Astrocyte of the spinal cord (primary cell): Measurements from ENCODE around the gene TSC1.
"Not testable (repeated sequence)": the region's sequence is repeated elsewhere in the genome, so short reads cannot be mapped to it uniquely, and the experiment has no call there.

Experiments
- DNase-seq: peaks from one replicate; pipeline ENCODE4 v3.0.0; 2011; ENCODE audit warnings: low read depth, low spot score
- H3K4me3 ChIP-seq: 2 replicates; pipeline ENCODE4 v1.5.1; 2011; ENCODE audit warnings: low read depth, mild to moderate bottlenecking, low read length, moderate library complexity
- in situ Hi-C: cut with HindIII; loops from 2 replicates; pipeline ENCODE4 v1.10.0; 2017; ENCODE audit warnings: low sequenced_read_pairs
- TF ChIP-seq, protein P1 (sequence below): IDR thresholded peaks from 2 replicates; pipeline ENCODE4 v1.5.1; 2012; ENCODE audit warnings: low read depth, mild to moderate bottlenecking, low read length, inconsistent platforms

Gene TSC1

DNA sequence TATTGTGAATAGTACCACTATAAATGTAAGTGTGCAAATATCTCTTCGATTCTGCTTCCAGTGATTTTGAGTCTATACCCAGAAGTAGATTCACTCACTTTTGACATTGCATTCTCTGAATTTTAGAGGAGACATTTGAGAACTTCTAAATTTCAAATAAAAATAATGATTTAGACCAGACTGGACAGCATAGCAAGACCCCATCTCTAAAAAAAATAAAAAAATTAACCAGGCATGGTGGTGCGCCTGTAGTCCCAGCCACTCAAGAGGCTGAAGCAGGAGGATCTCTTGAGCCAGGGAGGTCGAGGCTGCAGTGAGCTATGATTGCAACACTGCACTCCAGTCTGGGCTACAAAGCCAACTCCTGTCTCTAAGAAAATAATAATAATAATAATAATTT is 32.2 kb upstream of the TSC1 start:
- TF ChIP-seq, protein P1, sequence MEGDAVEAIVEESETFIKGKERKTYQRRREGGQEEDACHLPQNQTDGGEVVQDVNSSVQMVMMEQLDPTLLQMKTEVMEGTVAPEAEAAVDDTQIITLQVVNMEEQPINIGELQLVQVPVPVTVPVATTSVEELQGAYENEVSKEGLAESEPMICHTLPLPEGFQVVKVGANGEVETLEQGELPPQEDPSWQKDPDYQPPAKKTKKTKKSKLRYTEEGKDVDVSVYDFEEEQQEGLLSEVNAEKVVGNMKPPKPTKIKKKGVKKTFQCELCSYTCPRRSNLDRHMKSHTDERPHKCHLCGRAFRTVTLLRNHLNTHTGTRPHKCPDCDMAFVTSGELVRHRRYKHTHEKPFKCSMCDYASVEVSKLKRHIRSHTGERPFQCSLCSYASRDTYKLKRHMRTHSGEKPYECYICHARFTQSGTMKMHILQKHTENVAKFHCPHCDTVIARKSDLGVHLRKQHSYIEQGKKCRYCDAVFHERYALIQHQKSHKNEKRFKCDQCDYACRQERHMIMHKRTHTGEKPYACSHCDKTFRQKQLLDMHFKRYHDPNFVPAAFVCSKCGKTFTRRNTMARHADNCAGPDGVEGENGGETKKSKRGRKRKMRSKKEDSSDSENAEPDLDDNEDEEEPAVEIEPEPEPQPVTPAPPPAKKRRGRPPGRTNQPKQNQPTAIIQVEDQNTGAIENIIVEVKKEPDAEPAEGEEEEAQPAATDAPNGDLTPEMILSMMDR, result no peak
- DNase-seq, result no peak
- H3K4me3 ChIP-seq, result no peak overlapping the region
- in situ Hi-C loops, result no loop called here

DNA sequence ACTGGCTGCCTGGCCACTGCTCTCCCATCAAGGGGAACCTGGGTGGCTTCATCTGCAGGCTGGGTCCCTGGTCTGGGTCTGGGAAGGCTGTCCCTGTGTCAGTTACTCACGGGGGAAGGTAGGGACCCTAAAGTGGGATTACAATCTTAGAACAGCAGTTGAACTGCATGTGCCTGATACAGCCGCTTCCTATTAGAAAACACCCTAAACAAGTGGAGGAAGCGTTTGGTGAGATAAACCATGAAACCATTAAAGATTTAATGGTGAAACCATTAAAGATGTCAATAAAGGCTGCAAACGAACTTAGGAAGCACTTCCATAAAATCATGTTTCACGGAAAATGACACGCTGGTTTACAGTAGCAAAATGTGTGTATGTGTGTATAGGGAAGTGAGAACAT is 31.5 kb upstream of the TSC1 start:
- TF ChIP-seq, protein P1, result no peak
- in situ Hi-C loops, result no loop called here
- no peak overlapping the region for H3K4me3 ChIP-seq
- no peak for DNase-seq

DNA sequence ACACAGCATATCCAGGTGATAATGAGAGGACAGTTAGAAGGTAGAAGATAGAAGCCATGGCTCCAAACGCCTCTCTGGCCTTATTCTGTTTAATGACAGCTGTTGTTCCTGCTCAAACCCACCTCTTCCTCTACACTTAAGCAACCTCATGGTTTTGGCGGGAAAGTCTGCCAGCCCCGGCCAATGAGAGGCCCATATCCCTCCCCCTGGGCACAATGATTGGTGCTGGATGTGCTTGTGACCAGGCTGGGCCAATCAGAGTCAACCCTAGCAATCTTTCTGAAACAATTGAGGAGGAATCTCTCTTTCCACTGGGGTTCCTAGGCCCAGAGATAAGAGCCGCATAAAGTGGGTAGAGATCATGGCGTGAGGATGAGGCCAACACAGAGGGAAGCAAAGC is 29.3 kb upstream of the TSC1 start:
- in situ Hi-C loops, result no loop called here
- H3K4me3 ChIP-seq, result no peak overlapping the region
- TF ChIP-seq, protein P1, result no peak
- no peak for DNase-seq

DNA sequence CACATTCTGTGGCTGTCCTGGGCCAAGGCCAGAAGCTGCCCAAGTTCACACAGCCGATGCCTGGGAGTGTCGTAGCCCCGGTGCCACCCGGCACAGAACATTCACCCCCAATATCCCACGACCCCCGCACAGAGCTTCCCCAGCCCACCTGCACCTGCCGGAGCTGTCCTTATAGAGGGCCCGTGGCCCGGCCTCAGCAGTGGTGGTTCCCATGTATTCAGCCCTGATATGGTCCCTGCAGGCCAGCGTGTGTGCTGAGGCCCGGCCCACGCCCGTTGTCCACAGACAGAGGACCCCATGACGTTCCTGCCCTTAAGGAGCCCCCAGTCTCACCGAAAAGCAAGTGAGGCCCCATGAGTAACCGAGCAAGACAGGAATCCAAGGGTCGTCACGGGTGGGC is 28.8 kb upstream of the TSC1 start:
- in situ Hi-C loops, result no loop called here
- H3K4me3 ChIP-seq, result no peak overlapping the region
- DNase-seq, result no peak
- TF ChIP-seq, protein P1, result no peak

DNA sequence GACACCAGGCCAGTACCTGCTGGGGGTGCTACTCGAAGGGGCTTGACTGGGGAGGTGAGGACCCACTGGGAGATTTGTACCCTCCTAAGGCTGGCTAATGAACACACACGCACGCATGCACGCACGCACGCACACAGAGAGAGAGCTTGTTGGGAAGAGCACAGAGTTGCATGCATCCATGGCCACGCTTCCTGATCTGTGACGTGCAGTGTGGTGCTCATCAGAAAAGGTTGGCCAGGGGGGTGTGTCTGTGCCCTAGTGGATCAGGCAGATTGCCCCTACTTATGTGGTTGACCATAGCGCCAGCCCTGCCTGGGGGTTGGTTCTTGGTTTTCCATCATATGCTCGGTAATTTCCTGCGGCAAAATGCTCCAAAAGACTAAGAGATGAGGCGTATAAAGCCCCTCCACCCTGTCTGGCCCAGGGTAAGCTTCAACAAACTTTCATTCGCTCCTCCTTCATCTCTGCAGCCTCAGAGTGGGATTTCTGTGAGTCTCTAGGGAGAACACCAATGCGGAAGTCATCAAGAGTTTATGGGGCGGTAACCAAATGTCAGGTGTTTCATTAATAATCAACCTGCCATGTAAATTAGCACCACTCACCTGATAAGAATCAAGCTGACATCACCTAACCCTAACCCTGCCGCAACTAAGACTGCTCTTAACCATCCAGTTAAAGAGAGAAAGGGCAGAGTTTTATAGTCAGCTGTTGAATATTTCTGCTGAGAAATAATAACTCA is 26.1 kb upstream of the TSC1 start:
- no peak for DNase-seq
- TF ChIP-seq, protein P1, result no peak
- in situ Hi-C loops, result no loop called here
- H3K4me3 ChIP-seq, result no peak overlapping the region

DNA sequence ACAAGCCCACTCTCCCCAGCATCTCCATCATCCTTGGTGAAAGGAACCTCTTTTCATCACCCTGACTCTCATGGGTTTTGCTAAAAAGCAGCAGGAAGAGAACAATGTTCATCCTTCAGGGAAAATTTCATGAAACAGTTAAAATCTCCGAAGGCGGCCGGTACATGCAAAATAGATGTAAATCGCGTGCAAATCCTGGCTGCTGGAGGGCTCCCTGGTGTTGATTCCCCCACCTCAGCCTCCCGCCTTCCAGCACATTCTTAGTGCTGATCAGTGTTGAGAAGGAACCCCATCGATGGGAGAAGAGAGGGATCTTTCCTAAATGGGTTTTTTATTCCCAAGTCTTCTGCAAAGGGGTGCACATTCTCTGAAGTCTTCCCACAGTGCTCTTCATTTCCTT is 25.4 kb upstream of the TSC1 start:
- DNase-seq, result no peak
- H3K4me3 ChIP-seq, result no peak overlapping the region
- in situ Hi-C loops, result no loop called here
- TF ChIP-seq, protein P1, result no peak

DNA sequence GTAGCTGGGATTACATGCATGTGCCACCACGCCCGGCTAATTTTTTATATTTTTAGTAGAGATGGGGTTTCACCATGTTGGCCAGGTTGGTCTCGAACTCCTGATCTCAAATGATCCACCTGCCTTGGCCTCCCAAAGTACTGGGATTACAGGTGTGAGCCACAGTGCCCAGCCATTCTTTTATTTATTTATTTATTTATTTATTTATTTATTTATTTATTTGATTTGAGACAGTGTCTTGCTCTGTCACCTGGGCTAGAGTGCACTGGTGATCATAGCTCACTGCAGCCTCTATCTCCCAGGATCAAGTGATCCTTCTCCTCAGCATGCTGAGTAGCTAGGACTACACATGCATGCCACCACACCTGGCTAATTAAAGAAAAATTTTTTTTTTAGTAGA is 23.5 kb upstream of the TSC1 start:
- DNase-seq, in situ Hi-C loops: not testable (repeated sequence)

More for the DNA sequence above, 23.5 kb upstream of the TSC1 start:
- not testable (repeated sequence) for H3K4me3 ChIP-seq
